ENCODE measurements around the gene ANKRD11.
"Not testable (repeated sequence)": the region's sequence is repeated elsewhere in the genome, so short reads cannot be mapped to it uniquely, and the experiment has no call there.

Gene ANKRD11

DNA sequence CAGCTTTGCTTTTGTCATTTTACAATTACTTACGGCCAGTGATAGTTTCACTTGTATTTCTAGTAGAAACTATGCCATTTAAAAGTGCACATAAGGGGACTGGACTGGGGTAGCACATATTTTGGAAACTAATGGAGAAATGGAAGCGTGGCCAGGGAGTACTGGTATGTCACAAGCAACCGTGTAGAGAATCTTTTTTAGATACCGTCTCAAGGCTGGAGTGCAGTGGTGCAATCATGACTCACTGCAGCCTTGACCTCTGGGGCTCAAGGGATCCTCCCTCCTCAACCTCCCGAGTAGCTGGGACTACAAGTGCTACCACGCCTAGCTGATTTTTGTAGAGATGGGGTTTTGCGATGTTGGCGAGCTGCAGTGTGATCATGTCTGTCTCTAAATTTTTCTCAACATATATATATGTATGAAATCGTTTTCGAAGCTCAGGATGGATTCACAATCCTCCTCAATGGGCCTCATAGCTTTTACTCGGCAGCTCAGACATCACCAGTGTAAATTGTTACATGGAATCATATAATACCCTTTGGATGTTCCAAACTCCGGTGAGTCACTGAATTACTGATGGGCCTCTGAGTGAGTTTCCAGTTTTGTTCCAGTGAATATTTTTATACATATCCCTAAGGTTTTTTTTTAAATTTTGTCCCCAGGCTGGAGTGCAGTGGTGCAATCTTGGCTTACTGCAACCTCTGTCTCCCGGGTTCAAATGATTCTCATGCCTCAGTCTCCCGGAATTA is 221.2 kb downstream of the ANKRD11 start:
- Histone ChIP-seq H3K36me3 (replicated peaks in 1 of 2; ENCODE audit: control insufficient read depth in 2 of 2, insufficient read depth in 2 of 2, low read length in 2 of 2) (peaks cover 39 to 85% of the 10 kb centered on the region in 2 donors), H3K9me3 (replicated peaks in 1 of 2; ENCODE audit: control insufficient read depth in 2 of 2, insufficient read depth in 1 of 2, low read depth in 1 of 2, low read length in 2 of 2) (peaks cover 0 to 4% of the 10 kb centered on the region in 2 donors), H2BK120ac (ENCODE audit: low read depth, low read length) (no peak overlapping the region), H3K4ac (ENCODE audit: low read length) (no peak overlapping the region), H2BK12ac (ENCODE audit: low read length) (no peak overlapping the region), H3K79me1 (ENCODE audit: low read depth, low read length) (peaks cover 4% of the 10 kb centered on the region), H3K9ac (ENCODE audit: low read depth, low read length, poor library complexity) (no peak overlapping the region), H3K4me2 (ENCODE audit: insufficient read depth, low read length, poor library complexity, severe bottlenecking) (no peak overlapping the region), H2AFZ (ENCODE audit: low read length) (no peak overlapping the region), H2AK5ac (ENCODE audit: low read depth, low read length) (no peak overlapping the region), H3K4me1 (ENCODE audit: control insufficient read depth in 2 of 2, insufficient read depth in 1 of 2, low read depth in 1 of 2, low read length in 2 of 2) (no peaks in the 10 kb centered on the region), H3K27ac (replicated peaks; ENCODE audit: low read length) (no peak overlapping the region), H3K18ac (ENCODE audit: low read length) (no peak overlapping the region), H4K91ac (ENCODE audit: low read depth, low read length, poor library complexity) (no peak overlapping the region), H2BK15ac (ENCODE audit: low read length) (no peak overlapping the region), H2BK5ac (ENCODE audit: low read length) (no peak overlapping the region), H4K8ac (ENCODE audit: low read depth, low read length) (no peak overlapping the region), H3K23ac (ENCODE audit: low read depth, low read length, poor library complexity) (no peak overlapping the region), H3K4me3 (ENCODE audit: low read length in 2 of 2) (no peak overlapping the region), H3K27me3 (ENCODE audit: control insufficient read depth in 3 of 3, insufficient read depth in 3 of 3, low read depth in 1 of 3, low read length in 3 of 3) (no peaks in the 10 kb centered on the region), H3K14ac (ENCODE audit: low read length) (no peak overlapping the region)
- no peak for DNase-seq (ENCODE audit: low spot score)
- no CpG with 5 or more reads among the region's 14 CpGs for WGBS, 2 donors (ENCODE audit: extremely low coverage in 2 of 2, insufficient read length in 2 of 2, insufficient replicate concordance in 1 of 2)

DNA sequence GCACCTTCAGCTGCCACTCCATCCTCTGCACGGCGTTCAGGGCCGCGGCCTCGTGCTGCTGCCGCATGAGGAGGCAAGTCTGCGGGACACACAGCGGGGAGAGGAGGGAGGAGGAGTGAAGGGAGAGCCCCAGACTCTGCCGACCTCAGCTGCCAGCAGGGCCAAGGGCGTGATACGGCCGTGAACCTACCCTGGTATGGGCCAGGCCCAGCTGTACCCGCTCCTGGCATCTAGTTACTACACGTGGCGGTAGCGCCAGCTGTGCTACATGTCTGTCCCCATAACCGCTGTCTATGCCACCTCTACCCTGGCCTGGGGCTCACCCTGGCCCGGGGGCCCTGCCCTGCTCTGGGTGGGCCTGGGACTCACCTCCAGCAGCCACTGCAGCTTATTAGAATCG is 221.8 kb downstream of the ANKRD11 start:
- no peak overlapping the region for H2AK5ac ChIP-seq (ENCODE audit: low read depth, low read length)
- WGBS, 2 donors (ENCODE audit: extremely low coverage in 2 of 2, insufficient read length in 2 of 2, insufficient replicate concordance in 1 of 2), result no CpG with 5 or more reads among the region's 19 CpGs
- H3K36me3 ChIP-seq (replicated peaks in 1 of 2; ENCODE audit: control insufficient read depth in 2 of 2, insufficient read depth in 2 of 2, low read length in 2 of 2), result peaks cover 34 to 80% of the 10 kb centered on the region in 2 donors
- no peak overlapping the region for H3K4me2 ChIP-seq (ENCODE audit: insufficient read depth, low read length, poor library complexity, severe bottlenecking)
- H3K4ac ChIP-seq (ENCODE audit: low read length), result no peak overlapping the region
- H2BK120ac ChIP-seq (ENCODE audit: low read depth, low read length), result no peak overlapping the region
- no peak overlapping the region for H3K9ac ChIP-seq (ENCODE audit: low read depth, low read length, poor library complexity)
- H3K27ac ChIP-seq (replicated peaks; ENCODE audit: low read length), result no peak overlapping the region
- no peaks in the 10 kb centered on the region for H3K27me3 ChIP-seq (ENCODE audit: control insufficient read depth in 3 of 3, insufficient read depth in 3 of 3, low read depth in 1 of 3, low read length in 3 of 3)
- no peak overlapping the region for H3K23ac ChIP-seq (ENCODE audit: low read depth, low read length, poor library complexity)
- no peak overlapping the region for H3K18ac ChIP-seq (ENCODE audit: low read length)
- H2BK5ac ChIP-seq (ENCODE audit: low read length), result no peak overlapping the region
- no peak for DNase-seq (ENCODE audit: low spot score)
- H2AFZ ChIP-seq (ENCODE audit: low read length), result no peak overlapping the region
- H2BK12ac ChIP-seq (ENCODE audit: low read length), result no peak overlapping the region
- peaks cover 2% of the 10 kb centered on the region for H3K79me1 ChIP-seq (ENCODE audit: low read depth, low read length)
- H3K4me1 ChIP-seq (ENCODE audit: control insufficient read depth in 2 of 2, insufficient read depth in 1 of 2, low read depth in 1 of 2, low read length in 2 of 2), result no peaks in the 10 kb centered on the region
- H4K91ac ChIP-seq (ENCODE audit: low read depth, low read length, poor library complexity), result no peak overlapping the region
- no peak overlapping the region for H3K4me3 ChIP-seq (ENCODE audit: low read length in 2 of 2)
- peaks cover 0 to 5% of the 10 kb centered on the region in 2 donors for H3K9me3 ChIP-seq (replicated peaks in 1 of 2; ENCODE audit: control insufficient read depth in 2 of 2, insufficient read depth in 1 of 2, low read depth in 1 of 2, low read length in 2 of 2)
- no peak overlapping the region for H2BK15ac ChIP-seq (ENCODE audit: low read length)
- H3K14ac ChIP-seq (ENCODE audit: low read length), result no peak overlapping the region
- H4K8ac ChIP-seq (ENCODE audit: low read depth, low read length), result no peak overlapping the region

DNA sequence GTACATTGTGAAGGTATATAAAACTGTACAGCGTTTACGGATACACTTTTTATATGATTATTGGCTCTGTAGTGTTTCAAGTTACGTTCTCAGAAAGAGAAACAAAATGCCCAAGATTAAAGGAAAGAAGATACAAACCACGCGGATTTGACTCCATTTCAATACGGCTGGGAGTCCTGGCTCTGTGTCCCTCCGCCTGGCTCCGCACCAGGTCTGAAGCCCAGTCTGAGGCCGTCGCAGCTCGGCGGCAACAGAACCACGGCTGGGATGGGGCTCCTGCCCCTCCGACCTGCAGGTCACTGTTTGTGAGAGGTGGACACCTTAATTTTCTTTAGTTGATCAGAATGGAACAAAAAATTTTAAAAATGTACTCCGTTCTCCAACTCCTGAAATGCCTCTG is 222.6 kb downstream of the ANKRD11 start:
- not testable (repeated sequence) for DNase-seq (ENCODE audit: low spot score); H3K4me2 ChIP-seq (ENCODE audit: insufficient read depth, low read length, poor library complexity, severe bottlenecking); H2BK12ac ChIP-seq (ENCODE audit: low read length); H3K9me3 ChIP-seq (replicated peaks in 1 of 2; ENCODE audit: control insufficient read depth in 2 of 2, insufficient read depth in 1 of 2, low read depth in 1 of 2, low read length in 2 of 2); H3K4me3 ChIP-seq (ENCODE audit: low read length in 2 of 2); H3K27ac ChIP-seq (replicated peaks; ENCODE audit: low read length); H3K27me3 ChIP-seq (ENCODE audit: control insufficient read depth in 3 of 3, insufficient read depth in 3 of 3, low read depth in 1 of 3, low read length in 3 of 3); H3K4me1 ChIP-seq (ENCODE audit: control insufficient read depth in 2 of 2, insufficient read depth in 1 of 2, low read depth in 1 of 2, low read length in 2 of 2); H3K23ac ChIP-seq (ENCODE audit: low read depth, low read length, poor library complexity); H3K14ac ChIP-seq (ENCODE audit: low read length); H4K8ac ChIP-seq (ENCODE audit: low read depth, low read length); H3K4ac ChIP-seq (ENCODE audit: low read length); H2BK5ac ChIP-seq (ENCODE audit: low read length); H2BK15ac ChIP-seq (ENCODE audit: low read length); H3K9ac ChIP-seq (ENCODE audit: low read depth, low read length, poor library complexity); H4K91ac ChIP-seq (ENCODE audit: low read depth, low read length, poor library complexity); H2BK120ac ChIP-seq (ENCODE audit: low read depth, low read length); H3K79me1 ChIP-seq (ENCODE audit: low read depth, low read length); H3K18ac ChIP-seq (ENCODE audit: low read length); H2AFZ ChIP-seq (ENCODE audit: low read length); H2AK5ac ChIP-seq (ENCODE audit: low read depth, low read length)
- H3K36me3 ChIP-seq (replicated peaks in 1 of 2; ENCODE audit: control insufficient read depth in 2 of 2, insufficient read depth in 2 of 2, low read length in 2 of 2), result peaks cover 31 to 71% of the 10 kb centered on the region in 2 donors
- no CpG with 5 or more reads among the region's 15 CpGs for WGBS, 2 donors (ENCODE audit: extremely low coverage in 2 of 2, insufficient read length in 2 of 2, insufficient replicate concordance in 1 of 2)

DNA sequence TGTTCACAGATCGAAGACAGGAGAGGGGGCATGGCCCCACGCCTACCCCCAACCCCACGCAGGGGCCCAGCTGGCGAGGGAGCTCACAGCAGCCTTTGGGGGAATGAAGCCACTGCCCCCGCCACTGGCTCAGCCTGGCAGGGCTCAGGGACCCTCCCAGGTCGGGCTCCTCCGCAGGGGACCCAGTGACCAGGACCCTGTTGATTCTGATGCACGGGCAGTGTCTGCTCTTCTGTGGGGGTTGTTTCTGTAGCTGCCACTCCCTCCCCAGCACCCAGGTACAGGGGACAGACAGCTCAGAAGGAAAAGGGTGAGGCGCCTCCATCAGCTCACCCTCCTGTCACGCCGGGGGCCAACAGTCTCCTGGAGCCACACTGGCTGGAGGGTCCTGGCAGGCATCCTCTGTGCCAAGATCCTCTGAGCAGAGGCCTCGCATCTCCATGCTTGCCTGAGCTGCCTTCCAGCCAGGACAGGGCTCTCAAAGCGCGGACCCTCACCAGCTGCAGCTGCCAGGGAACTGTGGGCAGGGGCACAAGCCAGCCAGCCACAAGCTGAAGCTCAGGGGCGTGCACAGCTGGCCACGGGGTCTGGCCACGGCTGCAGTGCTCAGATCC is 223.7 kb downstream of the ANKRD11 start:
- no peak overlapping the region for H3K18ac ChIP-seq (ENCODE audit: low read length)
- no peaks in the 10 kb centered on the region for H3K4me1 ChIP-seq (ENCODE audit: control insufficient read depth in 2 of 2, insufficient read depth in 1 of 2, low read depth in 1 of 2, low read length in 2 of 2)
- H3K4me2 ChIP-seq (ENCODE audit: insufficient read depth, low read length, poor library complexity, severe bottlenecking), result no peak overlapping the region
- H2BK5ac ChIP-seq (ENCODE audit: low read length), result no peak overlapping the region
- H3K14ac ChIP-seq (ENCODE audit: low read length), result no peak overlapping the region
- H3K4ac ChIP-seq (ENCODE audit: low read length), result no peak overlapping the region
- WGBS, 2 donors (ENCODE audit: extremely low coverage in 2 of 2, insufficient read length in 2 of 2, insufficient replicate concordance in 1 of 2), result no CpG with 5 or more reads among the region's 17 CpGs
- peak overlapping the region; percentile 72 for H4K91ac ChIP-seq (ENCODE audit: low read depth, low read length, poor library complexity)
- no peak overlapping the region for H2AFZ ChIP-seq (ENCODE audit: low read length)
- H3K27ac ChIP-seq (replicated peaks; ENCODE audit: low read length), result no peak overlapping the region
- no peak overlapping the region for H2BK12ac ChIP-seq (ENCODE audit: low read length)
- peak overlapping the region in 1 of 2 donors; percentile 25 for H3K4me3 ChIP-seq (ENCODE audit: low read length in 2 of 2)
- no peak for DNase-seq (ENCODE audit: low spot score)
- H2BK120ac ChIP-seq (ENCODE audit: low read depth, low read length), result no peak overlapping the region
- H3K9me3 ChIP-seq (replicated peaks in 1 of 2; ENCODE audit: control insufficient read depth in 2 of 2, insufficient read depth in 1 of 2, low read depth in 1 of 2, low read length in 2 of 2), result peaks cover 0 to 12% of the 10 kb centered on the region in 2 donors
- H3K27me3 ChIP-seq (ENCODE audit: control insufficient read depth in 3 of 3, insufficient read depth in 3 of 3, low read depth in 1 of 3, low read length in 3 of 3), result no peaks in the 10 kb centered on the region
- H3K36me3 ChIP-seq (replicated peaks in 1 of 2; ENCODE audit: control insufficient read depth in 2 of 2, insufficient read depth in 2 of 2, low read length in 2 of 2), result peaks cover 28 to 61% of the 10 kb centered on the region in 2 donors
- no peak overlapping the region for H2AK5ac ChIP-seq (ENCODE audit: low read depth, low read length)
- peak overlapping the region; percentile 86 for H4K8ac ChIP-seq (ENCODE audit: low read depth, low read length)
- peaks cover 2% of the 10 kb centered on the region for H3K79me1 ChIP-seq (ENCODE audit: low read depth, low read length)
- no peak overlapping the region for H2BK15ac ChIP-seq (ENCODE audit: low read length)
- peak overlapping the region; percentile 31 for H3K23ac ChIP-seq (ENCODE audit: low read depth, low read length, poor library complexity)
- H3K9ac ChIP-seq (ENCODE audit: low read depth, low read length, poor library complexity), result peak overlapping the region; percentile 44
